ENCODE results near the gene PER1.
A peak's percentile ranks its signal among the peaks of the same experiment; 100 is the strongest.

Gene PER1

GRCh38 chr17:8166731-8167130 lies 14.5 kb upstream of the PER1 start:
- no peak for DNase-seq

GRCh38 chr17:8164815-8165131 lies 12.6 kb upstream of the PER1 start:
- DNase-seq, result no peak

DNA sequence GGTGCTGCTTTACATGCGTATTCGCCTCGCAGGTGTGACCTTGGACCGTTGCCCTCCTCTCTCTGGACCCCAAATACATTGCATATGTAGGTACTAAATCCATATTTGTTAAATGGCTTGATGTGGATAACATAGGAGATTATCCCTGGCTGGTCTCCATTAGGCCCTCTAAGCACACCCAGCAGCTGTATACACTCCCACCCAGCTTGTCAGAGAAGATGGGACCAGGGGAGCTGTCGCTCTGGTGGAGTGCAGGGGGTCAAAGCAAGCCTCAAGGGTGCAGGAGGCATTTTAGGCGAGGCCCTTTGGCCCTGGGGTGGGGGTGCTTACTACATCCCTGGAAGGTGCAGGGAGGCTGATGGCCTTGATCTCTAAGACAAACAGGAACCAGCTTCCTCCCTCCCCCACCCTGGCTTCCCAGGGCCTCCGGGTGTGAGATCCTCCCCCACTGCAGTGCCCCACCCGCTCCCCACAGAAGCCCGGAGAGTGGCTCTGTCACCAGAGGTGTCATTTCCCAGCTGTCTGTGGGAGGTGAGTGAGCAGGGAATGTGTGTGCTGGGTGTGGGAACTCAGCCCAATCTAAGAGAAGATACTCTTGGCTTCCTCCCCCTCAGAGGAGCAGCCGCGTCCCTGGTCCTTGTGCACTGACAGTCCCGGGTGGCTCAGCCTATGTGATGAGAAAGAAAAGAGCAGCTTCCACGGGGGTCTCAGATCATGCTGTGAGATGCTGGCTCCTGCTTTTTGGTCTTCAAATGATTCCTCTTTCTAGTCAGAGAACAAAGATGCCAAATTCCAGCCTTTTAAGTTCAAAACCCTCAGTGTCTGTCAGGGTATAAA lies 12.0 kb upstream of the PER1 start:
- DNase-seq, result no peak

GRCh38 chr17:8162997-8163977 lies 11.1 kb upstream of the PER1 start:
- no peak for DNase-seq

- DNase-seq, result peak; percentile 62
These were observed 10.2 kb upstream of the PER1 start, which contains the start of gene VAMP2 for GRCh38 chr17:8162233-8162996. Gene VAMP2, minus strand, starts transcription at chr17:8162948. Its CDS starts 69 bp downstream, at chr17:8162879.

DNA sequence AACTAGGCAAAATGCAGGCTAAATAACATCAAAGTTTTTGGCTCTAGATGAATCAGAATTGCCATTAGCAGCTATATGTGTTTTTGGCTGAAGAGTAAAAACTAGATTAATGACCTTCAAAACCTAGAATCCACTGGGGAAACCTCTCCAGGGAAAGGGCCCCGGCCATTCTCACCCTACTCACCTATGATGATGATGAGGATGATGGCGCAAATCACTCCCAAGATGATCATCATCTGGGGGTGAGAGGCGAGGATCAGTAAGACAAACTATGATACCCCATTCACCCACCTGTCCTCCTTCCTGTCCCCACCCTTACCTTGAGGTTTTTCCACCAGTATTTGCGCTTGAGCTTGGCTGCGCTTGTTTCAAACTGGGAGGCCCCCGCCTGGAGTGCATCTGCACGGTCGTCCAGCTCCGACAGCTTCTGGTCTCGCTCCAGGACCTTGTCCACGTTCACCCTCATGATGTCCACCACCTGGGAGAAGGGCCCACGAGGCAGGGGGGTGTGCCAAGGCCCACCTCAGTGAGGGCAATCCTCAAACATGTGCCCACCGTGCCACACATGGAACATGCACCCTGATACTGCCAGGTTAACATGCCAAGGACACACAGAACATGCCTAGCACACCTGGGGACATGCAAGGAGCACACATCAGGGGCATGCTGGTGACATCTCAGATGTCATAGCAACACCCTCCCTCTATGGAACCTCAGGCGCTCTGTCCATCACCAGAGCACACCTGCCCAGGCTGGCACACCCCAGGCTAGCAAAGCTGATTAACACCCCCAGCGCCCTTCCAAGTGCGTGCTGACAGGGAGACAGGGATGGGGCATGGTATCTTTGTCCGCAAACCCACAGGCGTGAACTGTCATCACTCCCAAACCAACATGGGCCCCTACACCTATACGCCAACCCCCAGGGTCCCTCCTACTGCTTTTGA lies 9.4 kb upstream of the PER1 start:
- DNase-seq, result no peak

DNA sequence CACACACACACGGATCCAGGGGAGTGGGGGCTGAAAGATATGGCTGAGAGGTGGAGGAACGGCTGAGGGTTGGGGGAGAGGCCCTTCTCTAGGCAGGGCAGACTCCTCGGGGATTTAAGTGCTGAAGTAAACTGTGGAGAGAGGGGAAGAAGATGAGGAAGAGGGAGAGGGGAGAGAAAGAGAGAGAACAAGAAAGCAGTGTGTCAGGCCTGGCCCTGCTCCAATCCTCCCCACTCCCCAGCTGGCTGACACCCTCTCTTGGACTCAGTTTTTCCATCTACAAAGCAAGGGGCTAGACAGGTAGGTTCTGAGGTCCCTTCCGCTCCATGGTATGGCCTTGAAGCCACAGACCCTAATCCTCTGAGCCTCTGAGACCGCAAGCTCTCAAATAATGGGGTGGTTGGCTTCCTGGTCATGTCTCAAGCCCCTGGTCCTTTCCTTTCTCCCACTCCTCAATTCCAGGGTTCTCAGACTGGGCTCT lies 8.6 kb upstream of the PER1 start:
- no peak for DNase-seq

- DNase-seq, result no peak
These were observed 8.0 kb upstream of the PER1 start for GRCh38 chr17:8160224-8160577.

DNA sequence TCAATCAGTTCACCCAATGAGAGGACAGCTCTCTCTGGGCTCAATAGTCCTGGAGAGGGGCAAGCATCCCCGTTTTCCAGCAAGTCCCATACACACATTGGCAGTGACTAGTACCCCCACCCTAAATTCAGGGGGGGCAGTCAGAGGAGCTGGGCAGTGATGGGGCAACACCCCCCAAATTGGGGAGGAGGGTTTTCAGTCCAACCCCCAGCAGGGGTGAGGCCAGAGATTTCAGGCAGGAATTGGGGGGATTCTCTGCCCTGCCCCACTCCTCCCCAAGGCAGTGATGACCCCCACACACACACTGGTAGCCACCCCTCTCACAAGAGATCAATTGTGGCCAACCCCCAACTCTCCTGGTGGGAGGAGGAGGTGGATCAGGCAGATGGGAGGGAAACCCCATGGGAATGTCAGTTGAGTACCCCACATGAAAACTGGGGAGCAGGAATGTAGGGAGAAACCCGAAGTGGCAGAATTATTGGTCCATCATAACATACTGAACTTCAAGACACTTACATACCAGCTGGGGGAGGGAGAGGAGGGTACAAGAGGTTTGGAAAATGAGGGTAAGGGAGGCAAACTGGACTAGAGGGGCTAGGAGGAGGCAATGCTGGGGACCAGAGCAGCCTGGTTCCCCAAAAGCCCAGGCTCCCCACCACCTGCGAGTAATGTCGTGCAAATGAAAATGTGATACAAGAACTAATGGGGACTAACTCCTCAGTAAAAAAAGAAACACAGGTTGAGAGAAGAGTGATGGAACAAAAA lies 7.4 kb upstream of the PER1 start:
- DNase-seq, result no peak

GRCh38 chr17:8159032-8159400 lies 6.8 kb upstream of the PER1 start:
- no peak for DNase-seq

GRCh38 chr17:8158267-8159031 lies 6.2 kb upstream of the PER1 start:
- peak; percentile 81 for DNase-seq

GRCh38 chr17:8156246-8156992 lies 4.2 kb upstream of the PER1 start:
- DNase-seq, result peak; percentile 99

GRCh38 chr17:8155996-8156245 lies 3.7 kb upstream of the PER1 start:
- no peak for DNase-seq

DNA sequence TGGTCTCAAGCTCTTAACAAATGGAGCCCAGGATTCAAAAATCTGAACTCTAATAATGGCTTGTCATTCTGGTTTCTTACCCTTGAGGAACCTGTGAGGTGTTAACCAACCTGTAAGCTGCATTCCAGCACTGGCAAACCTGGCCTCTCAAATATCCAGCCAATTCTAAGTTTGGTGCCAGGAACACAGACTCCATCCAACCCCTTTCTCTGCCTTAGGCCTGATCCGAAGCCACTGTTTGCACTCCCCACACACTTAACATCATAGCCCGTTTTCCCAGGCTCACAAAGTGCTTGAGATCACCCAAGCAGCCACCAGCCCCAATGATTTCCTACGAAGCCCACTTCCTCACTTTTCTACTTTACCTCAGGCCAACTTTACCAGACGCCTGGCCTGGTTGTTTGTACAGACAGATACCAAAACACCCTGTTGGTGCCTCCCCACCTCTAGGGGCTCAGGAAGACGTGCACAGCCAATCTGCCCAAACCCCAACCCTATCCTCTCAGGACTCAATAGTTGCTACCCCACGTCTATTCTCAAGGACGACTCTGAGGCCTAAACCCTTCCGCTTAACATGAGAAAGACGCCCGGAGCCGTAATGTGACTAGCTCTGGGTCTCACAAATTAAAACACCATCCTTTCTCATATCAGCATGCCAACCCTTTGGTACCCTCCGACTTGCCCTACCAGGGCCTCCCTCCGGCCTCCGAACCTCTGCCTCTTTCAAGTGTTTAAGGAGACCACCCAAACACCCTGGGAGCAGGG lies 3.2 kb upstream of the PER1 start:
- no peak for DNase-seq

DNA sequence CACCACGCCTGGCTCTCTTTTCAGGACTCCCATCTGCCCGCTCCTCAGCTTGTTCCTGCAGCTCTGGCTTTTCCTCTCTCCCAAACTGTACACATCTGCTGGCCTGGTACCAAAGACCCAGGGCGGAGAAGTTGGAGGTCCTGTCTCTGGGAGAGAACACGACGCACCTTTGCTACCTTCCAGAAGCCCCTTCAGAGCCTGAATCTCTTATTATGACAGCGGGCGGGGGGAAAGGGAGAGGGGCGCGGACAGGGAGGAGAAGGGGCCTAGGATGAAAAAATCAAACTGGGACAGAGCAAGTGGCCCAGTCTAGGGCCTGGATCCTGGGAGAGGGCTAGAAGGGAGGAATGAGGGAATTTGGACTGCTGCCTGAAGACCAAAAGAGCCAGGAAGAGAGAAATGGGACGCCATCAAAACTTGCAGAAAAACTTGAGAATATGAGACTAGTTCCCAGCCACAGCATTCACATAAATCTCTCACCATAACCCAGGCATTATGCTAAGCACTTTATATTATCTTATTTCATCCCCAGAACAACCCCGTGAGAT lies 2.5 kb upstream of the PER1 start:
- DNase-seq, result no peak

- peak; percentile 96 for DNase-seq
These were observed 1.9 kb upstream of the PER1 start for GRCh38 chr17:8153957-8154607.

- DNase-seq, result peak; percentile 79
These were observed 1.3 kb upstream of the PER1 start for GRCh38 chr17:8153525-8153956.

GRCh38 chr17:8153031-8153451 lies 837 bp upstream of the PER1 start:
- DNase-seq, result no peak
